Gastroesophageal sphincter (tissue), 3 donors: ENCODE results near the gene BRAT1.
A peak's percentile ranks its signal among the peaks of the same experiment; 100 is the strongest.

Experiments
- EP300 ChIP-seq: sonication (generic); formaldehyde crosslinking; IDR thresholded peaks from one replicate; pipeline ENCODE4 v1.6.1; 2017; ENCODE audit warnings: antibody characterized with exemption, mild to moderate bottlenecking
- POLR2AphosphoS5 ChIP-seq: sonication (generic); formaldehyde crosslinking; IDR thresholded peaks from one replicate; pipeline ENCODE4 v1.6.1; 2017; ENCODE audit warnings: antibody characterized with exemption
- TF ChIP-seq, protein P1 (sequence below), 4 experiments: fragments of 200-600 bp in 2 of 4; fragments of 450-650 bp in 2 of 4; sonication (generic) in 1 of 4; IDR thresholded peaks; one replicate each; pipeline ENCODE4 v1.5.1; 2017 to 2019; ENCODE audit warnings: antibody characterized with exemption in 4 of 4, mild to moderate bottlenecking in 2 of 4, moderate library complexity in 2 of 4

DNA sequence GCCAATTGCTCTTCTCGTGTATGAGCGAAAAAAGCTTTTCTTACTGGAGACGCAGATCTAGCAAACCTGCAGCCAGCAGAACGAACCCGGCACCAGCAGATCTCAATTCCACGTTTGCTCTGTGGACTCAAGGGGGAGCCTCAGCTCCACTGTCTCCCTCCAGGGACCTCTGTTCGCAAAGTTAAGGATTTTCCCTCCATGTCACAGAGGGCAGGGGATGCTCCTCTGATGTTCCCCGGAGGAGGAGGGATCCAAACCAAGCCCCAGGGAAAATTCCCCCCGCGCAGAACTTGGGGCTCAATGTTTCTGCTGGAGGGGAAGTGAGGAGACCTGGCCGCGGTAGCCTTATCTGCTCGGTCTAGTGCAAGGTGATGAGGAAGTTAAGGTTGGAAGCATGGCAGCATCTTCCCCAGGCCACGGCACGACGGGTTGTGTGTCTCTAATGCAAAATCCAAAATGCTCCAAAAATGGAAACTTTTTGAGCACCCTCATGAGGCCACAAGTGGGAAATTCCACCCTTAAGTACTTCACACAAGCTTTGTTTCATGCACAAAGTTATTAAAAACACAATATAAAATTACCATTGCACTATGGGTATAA lies 12.5 kb upstream of the BRAT1 start:
- no peak for TF ChIP-seq EP300
- TF ChIP-seq, protein P1, sequence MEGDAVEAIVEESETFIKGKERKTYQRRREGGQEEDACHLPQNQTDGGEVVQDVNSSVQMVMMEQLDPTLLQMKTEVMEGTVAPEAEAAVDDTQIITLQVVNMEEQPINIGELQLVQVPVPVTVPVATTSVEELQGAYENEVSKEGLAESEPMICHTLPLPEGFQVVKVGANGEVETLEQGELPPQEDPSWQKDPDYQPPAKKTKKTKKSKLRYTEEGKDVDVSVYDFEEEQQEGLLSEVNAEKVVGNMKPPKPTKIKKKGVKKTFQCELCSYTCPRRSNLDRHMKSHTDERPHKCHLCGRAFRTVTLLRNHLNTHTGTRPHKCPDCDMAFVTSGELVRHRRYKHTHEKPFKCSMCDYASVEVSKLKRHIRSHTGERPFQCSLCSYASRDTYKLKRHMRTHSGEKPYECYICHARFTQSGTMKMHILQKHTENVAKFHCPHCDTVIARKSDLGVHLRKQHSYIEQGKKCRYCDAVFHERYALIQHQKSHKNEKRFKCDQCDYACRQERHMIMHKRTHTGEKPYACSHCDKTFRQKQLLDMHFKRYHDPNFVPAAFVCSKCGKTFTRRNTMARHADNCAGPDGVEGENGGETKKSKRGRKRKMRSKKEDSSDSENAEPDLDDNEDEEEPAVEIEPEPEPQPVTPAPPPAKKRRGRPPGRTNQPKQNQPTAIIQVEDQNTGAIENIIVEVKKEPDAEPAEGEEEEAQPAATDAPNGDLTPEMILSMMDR (IDR thresholded peaks at IDR 0.05), result peak in 3 of 4 experiments; percentile 38 to 53 (median 41)
- no peak for TF ChIP-seq POLR2AphosphoS5
